Uterus (tissue), 4 donors: Measurements from ENCODE around the gene MTHFR. TPM values are rescaled to one million over a fixed set of nuclear protein-coding genes. Genes with fewer than 3 reads are reported as not detected.

Experiments used
- DNase-seq, 2 donors: peaks; one replicate each; pipeline ENCODE4 v3.0.0-alpha.2; 2019 to 2020
- H3K27ac ChIP-seq, 2 donors: fragments of 200-600 bp; sonication (generic); 1 replicate in 1 of 2; 2 replicates in 1 of 2; pipeline ENCODE4 v1.5.1; 2016 to 2018
- H3K27me3 ChIP-seq, 2 donors: fragments of 200-600 bp; sonication (generic); one replicate each; pipeline ENCODE4 v1.5.1; 2018 to 2019; ENCODE audit warnings: control low read depth in 1 of 2
- H3K36me3 ChIP-seq, 2 donors: fragments of 200-600 bp; sonication (generic); one replicate each; pipeline ENCODE4 v1.5.1; 2019; ENCODE audit warnings: control low read depth in 1 of 2
- H3K4me1 ChIP-seq, 2 donors: fragments of 200-600 bp; sonication (generic); one replicate each; pipeline ENCODE4 v1.5.1; 2018 to 2019; ENCODE audit warnings: control low read depth in 1 of 2
- H3K4me3 ChIP-seq, 2 donors: fragments of 200-600 bp; sonication (generic); 1 replicate in 1 of 2; 2 replicates in 1 of 2; pipeline ENCODE4 v1.5.1; 2018 to 2019; ENCODE audit warnings: mild to moderate bottlenecking in 1 of 2
- H3K9me3 ChIP-seq, 2 donors: fragments of 200-600 bp; sonication (generic); one replicate each; pipeline ENCODE4 v1.5.1; 2019; ENCODE audit warnings: control low read depth in 1 of 2
- CTCF ChIP-seq, 4 experiments: fragments of 200-600 bp in 2 of 4; fragments of 450-650 bp in 2 of 4; sonication (generic) in 2 of 4; IDR thresholded peaks; one replicate each; pipeline ENCODE4 v1.5.1; 2016 to 2019; ENCODE audit warnings: antibody characterized with exemption in 4 of 4, mild to moderate bottlenecking in 2 of 4, moderate library complexity in 1 of 4
- POLR2A ChIP-seq, 2 donors: fragments of 450-650 bp; IDR thresholded peaks; one replicate each; pipeline ENCODE4 v1.6.1; 2016; ENCODE audit warnings: antibody characterized with exemption in 2 of 2, mild to moderate bottlenecking in 1 of 2, moderate library complexity in 1 of 2
- intact Hi-C: fragments of 100-400 bp; cut with DNase I; formaldehyde crosslinking; loops from one replicate; pipeline ENCODE4 v1.15.1; 2023; ENCODE audit warnings: low total_unique reads
- total RNA-seq, 4 donors: library from RNA; depleted of rRNA in 3 of 4; stranded (reverse); fragments of >200 nt in 3 of 4; gene quantifications; one replicate each; pipeline versions ENCODE4 v1.1.0 to v1.2.4, GENCODE V29; 2014 to 2023
- donor health status: DM: yes; HTN: yes; CAD: no.

Gene MTHFR
- total RNA-seq, 4 donors from 2014 or later = 15.0 to 56.8 (median 29.9) TPM

DNA sequence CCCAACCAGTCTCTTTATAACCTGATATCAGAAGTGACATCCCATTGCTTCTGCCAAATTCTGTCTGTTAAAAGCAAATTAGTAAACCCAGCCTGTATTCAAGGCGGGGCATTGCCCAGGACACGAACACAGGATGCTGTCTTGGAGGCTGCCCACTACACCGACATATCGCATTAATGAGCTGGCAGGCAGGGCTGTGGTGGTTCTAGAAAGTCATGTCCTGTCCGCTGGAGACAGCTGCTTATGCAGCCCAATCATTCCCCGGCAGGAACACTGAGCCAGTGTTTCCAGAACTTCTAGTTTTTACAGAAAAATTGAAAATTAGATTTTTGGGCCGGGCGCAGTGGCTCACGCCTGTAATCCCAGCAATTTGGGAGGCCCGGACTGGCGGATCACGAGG, 24.5 kb downstream of the MTHFR start:
- no peak for TF ChIP-seq POLR2A (IDR thresholded peaks at IDR 0.05)
- TF ChIP-seq CTCF (IDR thresholded peaks at IDR 0.05) = no peak
- intact Hi-C loops = no loop called here
- no peak for DNase-seq
- H3K4me1 ChIP-seq = no peaks in the 10 kb centered on the region
- no peaks in the 10 kb centered on the region for H3K27me3 ChIP-seq
- no peak overlapping the region for H3K4me3 ChIP-seq
- no peaks in the 10 kb centered on the region for H3K36me3 ChIP-seq
- no peaks in the 10 kb centered on the region for H3K9me3 ChIP-seq
- H3K27ac ChIP-seq = no peak overlapping the region

- H3K4me1 ChIP-seq = no peaks in the 10 kb centered on the region
- H3K27me3 ChIP-seq = no peaks in the 10 kb centered on the region
- H3K27ac ChIP-seq = no peak overlapping the region
- TF ChIP-seq POLR2A (IDR thresholded peaks at IDR 0.05) (no peak), CTCF (IDR thresholded peaks at IDR 0.05) (no peak)
- DNase-seq = no peak
- no peak overlapping the region for H3K4me3 ChIP-seq
- intact Hi-C loops = no loop called here
- no peaks in the 10 kb centered on the region for H3K36me3 ChIP-seq
- no peaks in the 10 kb centered on the region for H3K9me3 ChIP-seq
Observed at GRCh38 chr1:11780380-11781147, 25.2 kb downstream of the MTHFR start.

GRCh38 chr1:11779715-11780379, 25.9 kb downstream of the MTHFR start:
- no peak overlapping the region for H3K4me3 ChIP-seq
- intact Hi-C loops = no loop called here

DNA sequence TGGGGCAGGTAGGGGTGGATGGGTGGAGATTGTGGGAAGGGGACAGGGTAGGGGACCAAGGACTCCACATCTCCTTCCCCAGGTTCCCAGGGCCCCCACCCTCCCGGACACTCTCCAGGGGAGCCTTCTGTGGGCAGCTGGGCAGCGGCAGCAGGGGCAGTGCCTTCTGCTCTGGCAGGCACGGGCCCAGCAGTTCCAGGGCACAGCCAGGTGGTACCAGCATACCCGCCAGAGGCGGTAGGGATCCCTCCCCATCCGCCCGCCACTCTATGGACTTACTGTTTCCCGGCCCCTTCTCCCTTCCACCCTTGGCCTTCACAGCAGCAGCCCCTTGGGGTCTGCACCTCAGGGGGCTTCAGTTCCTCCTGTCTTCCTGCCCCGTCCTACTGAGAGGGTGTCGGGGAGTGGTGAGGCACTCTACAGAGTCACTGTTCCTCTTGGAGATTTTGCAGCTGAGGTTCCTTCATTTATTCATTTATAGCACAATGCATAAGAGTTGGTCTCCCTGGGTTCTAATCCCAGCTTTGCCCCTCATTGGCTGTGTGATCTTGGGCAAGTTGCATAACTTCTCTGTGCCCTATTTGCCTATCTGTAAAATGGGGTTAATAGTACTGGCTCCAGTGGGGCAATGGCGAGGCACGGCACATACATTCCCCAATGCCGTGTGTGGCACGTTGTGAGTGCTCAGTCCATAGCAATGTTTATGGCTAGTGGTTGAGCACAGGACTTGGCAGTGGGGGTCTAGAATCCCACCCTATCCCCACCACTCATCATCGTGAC, 26.7 kb downstream of the MTHFR start:
- intact Hi-C loops = no loop called here
- no peak for TF ChIP-seq CTCF (IDR thresholded peaks at IDR 0.05)
- no peak for TF ChIP-seq POLR2A (IDR thresholded peaks at IDR 0.05)
- no peaks in the 10 kb centered on the region for H3K4me1 ChIP-seq
- H3K27me3 ChIP-seq = no peaks in the 10 kb centered on the region
- H3K27ac ChIP-seq = no peak overlapping the region
- H3K4me3 ChIP-seq = no peak overlapping the region
- DNase-seq = no peak
- H3K36me3 ChIP-seq = no peaks in the 10 kb centered on the region
- no peaks in the 10 kb centered on the region for H3K9me3 ChIP-seq

More at GRCh38 chr1:11779715-11780379, 25.9 kb downstream of the MTHFR start:
- Histone ChIP-seq H3K9me3 (no peaks in the 10 kb centered on the region), H3K27me3 (no peaks in the 10 kb centered on the region), H3K27ac (no peak overlapping the region), H3K4me1 (no peaks in the 10 kb centered on the region), H3K36me3 (no peaks in the 10 kb centered on the region)
- DNase-seq = no peak
- no peak for TF ChIP-seq CTCF (IDR thresholded peaks at IDR 0.05)
- no peak for TF ChIP-seq POLR2A (IDR thresholded peaks at IDR 0.05)

DNA sequence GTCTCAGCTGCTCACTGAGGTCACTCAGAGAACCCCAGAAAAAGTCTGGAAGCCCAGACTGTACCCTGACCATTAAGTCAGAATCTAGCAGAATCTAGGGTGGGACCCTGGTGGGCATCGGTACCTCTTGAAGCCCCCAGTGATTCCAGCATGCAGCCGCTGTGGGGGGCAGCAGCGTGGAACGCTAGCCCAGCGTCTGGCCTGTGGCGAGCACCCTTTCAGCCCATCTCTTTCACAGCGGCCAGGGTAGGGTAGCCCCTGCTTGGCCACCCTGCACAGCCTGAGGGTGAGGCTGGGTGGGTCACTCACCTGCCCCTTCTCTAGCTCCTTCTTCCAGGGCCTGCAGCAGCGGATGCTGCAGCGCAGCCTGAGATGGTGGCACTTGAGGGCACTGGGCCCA, 27.4 kb downstream of the MTHFR start:
- DNase-seq = no peak
- no peak overlapping the region for H3K27ac ChIP-seq
- no peaks in the 10 kb centered on the region for H3K27me3 ChIP-seq
- H3K4me3 ChIP-seq = no peak overlapping the region
- intact Hi-C loops = no loop called here
- H3K36me3 ChIP-seq = no peaks in the 10 kb centered on the region
- no peaks in the 10 kb centered on the region for H3K4me1 ChIP-seq
- no peak for TF ChIP-seq POLR2A (IDR thresholded peaks at IDR 0.05)
- TF ChIP-seq CTCF (IDR thresholded peaks at IDR 0.05) = no peak
- H3K9me3 ChIP-seq = no peaks in the 10 kb centered on the region
